ENCODE measurements around the gene GRID1.

GRID1 gene

DNA sequence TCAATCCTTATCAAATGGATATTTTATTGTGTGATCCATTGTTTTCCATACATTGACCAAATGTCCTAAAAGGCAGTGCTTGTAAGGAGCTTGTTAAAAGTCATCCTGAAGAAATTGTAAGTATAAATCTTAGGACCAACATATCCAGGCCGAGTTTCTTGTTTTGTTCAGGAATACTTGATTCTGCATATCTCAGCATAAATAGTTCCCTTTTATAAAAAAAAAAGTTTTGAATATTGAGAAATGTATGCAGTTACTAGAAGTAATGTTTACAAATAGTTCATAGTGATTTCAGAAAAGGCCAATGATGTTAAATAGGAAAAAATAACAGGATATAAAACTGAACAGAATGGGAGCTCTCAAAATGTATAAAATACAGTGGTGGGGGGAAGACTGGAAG lies 6.6 kb downstream of the GRID1 start:
- Mint-ChIP-seq H3K36me3 (no peaks in the 10 kb centered on the region), H3K9me3 (no peaks in the 10 kb centered on the region)
- no peak for ATAC-seq (ENCODE audit: low read depth)

DNA sequence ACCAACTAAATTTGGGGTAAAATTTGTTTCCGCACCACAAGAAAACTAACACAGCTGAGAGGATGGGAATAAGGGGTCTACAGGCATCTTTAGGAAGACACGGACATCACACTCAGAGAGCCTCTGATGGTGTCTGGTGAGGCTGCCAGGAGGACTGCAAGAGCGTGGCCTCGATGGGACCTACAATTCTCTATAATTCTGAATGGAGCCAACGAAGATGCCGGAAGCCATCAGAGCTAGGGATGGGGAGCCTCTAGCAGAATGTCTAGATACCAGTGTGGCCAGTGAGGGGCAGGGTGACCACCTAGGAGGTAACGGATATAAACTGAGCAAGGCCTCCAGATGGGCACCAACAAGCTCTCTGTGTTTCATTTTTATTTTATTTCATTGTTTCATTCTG lies 7.5 kb downstream of the GRID1 start:
- ATAC-seq (ENCODE audit: low read depth): no peak
- H3K4me3 Mint-ChIP-seq: no peak overlapping the region
- peaks cover 30% of the 10 kb centered on the region for H3K4me1 Mint-ChIP-seq
- DNase-seq (ENCODE audit: low spot score in 2 of 2): no peak
- H3K27me3 Mint-ChIP-seq: peaks cover 9% of the 10 kb centered on the region
- H3K27ac Mint-ChIP-seq: no peak overlapping the region
- H3K36me3 Mint-ChIP-seq: no peaks in the 10 kb centered on the region
- no peaks in the 10 kb centered on the region for H3K9me3 Mint-ChIP-seq

More for the DNA sequence above, 6.6 kb downstream of the GRID1 start:
- peaks cover 27% of the 10 kb centered on the region for H3K4me1 Mint-ChIP-seq
- DNase-seq (ENCODE audit: low spot score in 2 of 2): no peak
- no peak overlapping the region for H3K4me3 Mint-ChIP-seq
- peaks cover 9% of the 10 kb centered on the region for H3K27me3 Mint-ChIP-seq
- H3K27ac Mint-ChIP-seq: no peak overlapping the region

DNA sequence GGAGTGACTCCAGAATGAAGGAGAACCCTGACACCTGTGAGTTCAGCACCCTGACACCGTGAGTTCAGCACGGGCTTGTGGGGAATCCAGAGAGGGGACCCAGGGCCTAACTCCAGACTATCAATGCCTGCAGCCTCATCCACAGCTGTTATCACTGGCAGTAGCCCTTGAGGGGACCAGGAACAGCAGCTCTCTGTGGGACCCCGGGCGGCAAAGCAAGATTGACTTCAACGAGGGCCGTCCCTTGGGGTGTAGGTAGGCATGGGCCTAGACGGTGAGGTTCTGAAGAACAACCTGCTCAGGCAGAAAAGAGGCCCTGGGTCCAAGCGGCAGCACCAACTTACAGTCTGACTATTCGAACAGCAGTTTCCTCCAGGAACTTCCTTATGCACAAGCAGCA lies 8.9 kb downstream of the GRID1 start:
- Mint-ChIP-seq H3K4me1 (peaks cover 26% of the 10 kb centered on the region), H3K9me3 (no peaks in the 10 kb centered on the region), H3K4me3 (no peak overlapping the region), H3K27me3 (peaks cover 5% of the 10 kb centered on the region), H3K36me3 (no peaks in the 10 kb centered on the region), H3K27ac (no peak overlapping the region)
- no peak for ATAC-seq (ENCODE audit: low read depth)
- DNase-seq (ENCODE audit: low spot score in 2 of 2): no peak

DNA sequence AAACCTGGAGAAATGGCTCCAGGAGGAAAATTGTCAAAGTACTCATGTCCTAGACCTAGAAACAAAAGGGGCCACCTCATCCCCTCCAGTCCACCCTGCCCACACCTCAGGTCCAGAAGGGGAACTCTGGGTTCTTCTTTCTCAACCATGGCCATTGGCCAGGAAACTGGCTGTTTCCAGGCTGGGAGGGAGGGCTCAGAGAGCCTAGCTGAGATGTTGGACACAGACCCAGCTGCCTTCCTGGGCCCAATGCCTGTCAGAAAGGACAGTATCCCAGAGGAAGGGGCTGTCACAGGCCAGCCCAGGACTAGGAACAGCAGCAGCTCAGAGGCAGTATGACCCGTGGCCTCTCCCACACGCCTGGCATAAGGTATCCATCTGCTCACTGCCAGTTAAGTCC lies 9.6 kb downstream of the GRID1 start:
- ATAC-seq (ENCODE audit: low read depth): no peak
- H3K27ac Mint-ChIP-seq: no peak overlapping the region
- DNase-seq (ENCODE audit: low spot score in 2 of 2): no peak
- H3K9me3 Mint-ChIP-seq: no peaks in the 10 kb centered on the region
- H3K4me3 Mint-ChIP-seq: no peak overlapping the region
- peaks cover 5% of the 10 kb centered on the region for H3K27me3 Mint-ChIP-seq
- no peaks in the 10 kb centered on the region for H3K36me3 Mint-ChIP-seq
- H3K4me1 Mint-ChIP-seq: peaks cover 26% of the 10 kb centered on the region

DNA sequence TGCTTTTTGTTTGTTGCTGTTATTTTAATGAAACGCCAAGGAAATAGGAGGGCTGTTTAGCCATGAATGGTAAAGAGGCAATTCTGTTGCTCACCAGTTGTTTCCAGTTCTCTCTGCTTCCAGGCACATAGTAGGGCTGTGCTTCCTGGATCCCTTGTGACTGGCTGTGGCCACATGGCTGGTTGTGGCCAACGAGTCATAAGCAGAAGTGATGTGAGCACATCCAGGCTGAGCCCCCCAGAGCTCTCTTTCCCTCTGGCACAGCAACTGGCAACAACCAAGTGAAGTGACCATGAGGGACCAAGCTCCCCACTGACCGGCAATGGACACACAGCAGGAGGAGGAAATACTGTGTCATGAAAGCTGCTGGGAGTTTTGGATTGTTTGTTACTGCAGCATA lies 10.3 kb downstream of the GRID1 start:
- DNase-seq (ENCODE audit: low spot score in 2 of 2) (no peak), ATAC-seq (ENCODE audit: low read depth) (no peak)
- Mint-ChIP-seq H3K4me3 (no peak overlapping the region), H3K4me1 (peaks cover 26% of the 10 kb centered on the region), H3K27ac (no peak overlapping the region), H3K27me3 (peaks cover 5% of the 10 kb centered on the region), H3K36me3 (no peaks in the 10 kb centered on the region), H3K9me3 (peaks cover 1% of the 10 kb centered on the region)

GRCh38 chr10:86355571-86356038 lies 11.0 kb downstream of the GRID1 start:
- DNase-seq (ENCODE audit: low spot score in 2 of 2) (no peak), ATAC-seq (ENCODE audit: low read depth) (peak; percentile 50)
- Mint-ChIP-seq H3K4me3 (no peak overlapping the region), H3K27ac (no peak overlapping the region), H3K9me3 (peaks cover 1% of the 10 kb centered on the region), H3K27me3 (peaks cover 5% of the 10 kb centered on the region), H3K4me1 (peaks cover 22% of the 10 kb centered on the region), H3K36me3 (no peaks in the 10 kb centered on the region)

- Mint-ChIP-seq H3K27me3 (peaks cover 5% of the 10 kb centered on the region), H3K4me3 (no peak overlapping the region), H3K27ac (no peak overlapping the region), H3K4me1 (peaks cover 20% of the 10 kb centered on the region), H3K36me3 (no peaks in the 10 kb centered on the region), H3K9me3 (peaks cover 1% of the 10 kb centered on the region)
- ATAC-seq (ENCODE audit: low read depth) (no peak), DNase-seq (ENCODE audit: low spot score in 2 of 2) (no peak)
Measured at GRCh38 chr10:86354761-86355540, 11.6 kb downstream of the GRID1 start.

DNA sequence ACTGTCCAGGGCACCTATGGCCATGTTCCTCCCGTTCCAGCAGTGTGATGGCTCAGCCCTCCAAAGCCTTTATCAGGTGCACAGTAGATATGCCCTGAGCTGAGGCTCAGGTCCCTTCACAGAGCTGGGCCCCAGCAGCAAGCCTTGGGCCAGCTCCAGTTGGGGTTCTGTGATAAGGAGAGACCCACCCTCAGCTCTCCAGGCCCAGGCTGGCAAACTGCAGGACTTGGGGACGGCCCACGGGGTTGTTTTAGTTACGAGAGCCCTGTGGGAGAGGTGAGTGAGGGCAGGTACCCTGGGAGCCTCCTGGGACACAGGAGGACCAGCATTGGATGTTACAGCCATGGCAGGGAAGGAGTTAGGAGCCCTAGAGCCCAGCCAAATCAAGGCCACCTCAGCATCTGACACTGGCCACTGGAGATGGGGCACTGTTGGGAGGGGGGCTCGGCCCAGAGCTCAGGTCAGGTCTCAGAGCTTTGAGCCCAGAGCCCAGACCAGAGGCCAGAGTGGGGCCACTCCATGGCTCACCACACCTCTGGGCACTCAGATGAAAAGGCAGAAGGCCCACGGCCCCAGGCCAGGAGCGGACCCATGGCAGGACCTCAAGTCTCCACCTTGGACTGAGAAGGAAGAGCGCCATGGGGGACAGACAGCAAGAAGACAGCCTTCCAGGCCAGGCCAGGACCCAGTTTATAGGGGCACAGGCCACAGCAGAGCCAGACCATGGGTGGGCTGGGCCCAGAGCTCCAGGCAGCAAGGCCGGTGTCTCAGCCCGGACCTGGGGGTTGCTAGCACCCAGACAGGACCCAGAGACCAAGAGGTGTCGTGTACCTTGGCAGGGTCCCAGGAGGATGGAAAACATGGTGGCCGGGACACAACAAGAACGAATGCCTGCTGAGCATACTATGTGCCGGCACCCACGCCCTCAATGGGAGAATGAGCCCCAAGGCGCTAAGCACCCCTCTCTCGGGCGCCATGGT lies 12.8 kb downstream of the GRID1 start:
- DNase-seq (ENCODE audit: low spot score in 2 of 2): no peak
- Mint-ChIP-seq H3K27me3 (peaks cover 6% of the 10 kb centered on the region), H3K36me3 (no peaks in the 10 kb centered on the region), H3K9me3 (peaks cover 1% of the 10 kb centered on the region), H3K4me3 (no peak overlapping the region), H3K27ac (no peak overlapping the region), H3K4me1 (peaks cover 20% of the 10 kb centered on the region)
- ATAC-seq (ENCODE audit: low read depth): no peak

DNA sequence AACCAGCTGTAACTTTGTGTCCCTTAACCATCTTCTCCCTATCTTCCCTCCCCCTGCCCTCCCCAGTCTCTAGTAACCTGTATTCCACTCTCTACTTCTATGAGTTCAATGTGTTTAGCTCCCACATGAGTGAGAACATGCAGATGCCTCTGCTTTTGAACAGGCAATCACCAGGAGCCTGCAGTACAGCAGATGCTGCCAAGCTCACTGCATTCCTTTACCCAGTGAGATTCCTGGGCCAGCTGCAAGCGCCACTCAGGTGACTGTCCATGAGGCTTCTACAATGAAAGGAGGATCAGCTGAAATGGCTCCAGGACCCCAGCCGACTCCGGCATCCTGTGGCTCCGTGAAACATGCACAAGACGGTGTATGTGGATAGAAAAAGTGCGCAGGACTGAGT lies 15.7 kb downstream of the GRID1 start:
- peaks cover 15% of the 10 kb centered on the region for H3K4me1 Mint-ChIP-seq
- H3K27me3 Mint-ChIP-seq: peaks cover 1% of the 10 kb centered on the region
- DNase-seq (ENCODE audit: low spot score in 2 of 2): no peak
- ATAC-seq (ENCODE audit: low read depth): no peak
- H3K4me3 Mint-ChIP-seq: no peak overlapping the region
- no peak overlapping the region for H3K27ac Mint-ChIP-seq
- peaks cover 1% of the 10 kb centered on the region for H3K9me3 Mint-ChIP-seq
- H3K36me3 Mint-ChIP-seq: no peaks in the 10 kb centered on the region

DNA sequence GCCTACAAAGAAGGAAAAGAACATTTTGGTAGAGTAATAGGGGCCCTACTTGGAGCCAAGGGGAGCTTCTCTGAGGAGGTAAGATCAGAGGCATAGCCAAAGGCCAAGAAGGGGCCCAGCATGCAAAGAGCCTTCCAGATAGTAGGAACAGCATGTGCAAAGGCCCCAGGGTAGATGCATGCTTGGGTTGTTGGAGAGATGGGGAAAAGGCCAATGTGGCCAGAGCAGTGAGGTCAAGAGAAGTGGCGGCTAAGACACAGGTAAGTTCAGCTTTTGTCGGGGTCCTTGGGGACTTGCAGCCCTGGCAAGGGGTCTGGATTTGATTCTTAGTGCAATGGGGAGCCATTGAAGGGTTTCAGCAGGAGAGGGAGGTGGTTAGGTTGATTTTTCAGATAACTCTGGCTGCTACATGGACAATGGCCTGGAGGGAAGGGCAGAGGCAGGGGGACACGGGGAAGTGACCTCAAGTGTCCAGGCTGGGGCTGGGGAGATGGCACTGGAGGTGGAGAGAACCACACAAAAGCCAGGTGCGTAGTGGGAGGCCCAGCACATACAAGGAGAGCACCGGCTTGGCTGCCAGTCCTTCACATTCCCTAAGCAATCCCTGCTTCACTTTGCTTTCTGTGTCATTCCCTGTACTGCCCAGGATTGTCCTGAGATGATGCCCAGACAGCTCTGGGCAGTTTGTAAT lies 16.5 kb downstream of the GRID1 start:
- ATAC-seq (ENCODE audit: low read depth) (no peak), DNase-seq (ENCODE audit: low spot score in 2 of 2) (no peak)
- Mint-ChIP-seq H3K27ac (no peak overlapping the region), H3K4me3 (no peak overlapping the region), H3K36me3 (no peaks in the 10 kb centered on the region), H3K4me1 (peaks cover 7% of the 10 kb centered on the region), H3K27me3 (peaks cover 1% of the 10 kb centered on the region), H3K9me3 (peaks cover 1% of the 10 kb centered on the region)

- Mint-ChIP-seq H3K4me3 (no peak overlapping the region), H3K27ac (no peak overlapping the region), H3K4me1 (peaks cover 1% of the 10 kb centered on the region), H3K27me3 (peaks cover 1% of the 10 kb centered on the region), H3K36me3 (no peaks in the 10 kb centered on the region), H3K9me3 (peaks cover 1% of the 10 kb centered on the region)
- DNase-seq (ENCODE audit: low spot score in 2 of 2) (no peak), ATAC-seq (ENCODE audit: low read depth) (peak; percentile 32)
Measured at GRCh38 chr10:86349474-86349873, 17.1 kb downstream of the GRID1 start.

DNA sequence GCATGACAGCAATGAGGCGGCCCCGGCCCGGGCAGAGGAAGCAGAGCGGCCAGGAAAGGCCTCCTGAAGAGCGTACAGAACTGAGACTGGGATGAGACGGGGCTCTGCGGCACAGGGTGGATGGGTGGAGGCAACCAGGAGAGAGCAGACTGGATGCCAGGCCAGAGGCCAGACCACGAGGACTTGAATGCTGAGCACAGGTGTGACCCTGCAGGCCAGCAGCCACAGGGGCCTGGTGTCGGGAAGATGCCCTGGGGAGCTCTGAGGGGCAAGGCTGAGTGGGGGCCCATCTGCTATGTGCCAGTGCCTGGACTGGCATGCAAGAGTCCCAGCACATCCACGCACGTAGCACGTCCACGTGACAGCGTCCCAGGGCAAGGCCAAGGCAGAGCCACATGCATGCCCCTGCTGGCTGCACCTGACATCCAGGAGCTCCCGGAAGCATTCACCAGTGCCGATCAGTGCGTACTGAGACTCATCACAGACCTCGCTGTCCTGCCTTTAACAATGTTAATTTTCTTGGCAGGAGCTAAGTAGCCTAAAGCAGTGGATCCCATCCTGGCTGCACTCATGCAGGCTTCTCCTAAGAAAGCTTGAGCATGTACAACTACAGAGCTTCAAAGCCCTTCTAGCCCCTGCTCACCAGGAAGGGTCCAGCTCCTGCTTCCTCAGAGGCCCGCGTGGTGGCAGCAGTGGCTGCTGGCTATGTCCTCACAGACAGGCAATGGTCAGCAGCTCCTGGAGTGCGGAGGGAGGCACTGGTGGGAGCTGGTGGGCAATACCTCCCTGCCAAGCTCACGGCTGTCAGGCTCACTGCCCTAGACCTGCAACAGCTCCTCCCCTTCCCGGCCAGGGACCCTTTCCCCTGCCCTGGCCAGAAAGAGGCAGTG lies 18.0 kb downstream of the GRID1 start:
- H3K4me1 Mint-ChIP-seq: no peaks in the 10 kb centered on the region
- no peaks in the 10 kb centered on the region for H3K36me3 Mint-ChIP-seq
- H3K9me3 Mint-ChIP-seq: peaks cover 1% of the 10 kb centered on the region
- peaks cover 1% of the 10 kb centered on the region for H3K27me3 Mint-ChIP-seq
- no peak for ATAC-seq (ENCODE audit: low read depth)
- no peak overlapping the region for H3K27ac Mint-ChIP-seq
- H3K4me3 Mint-ChIP-seq: no peak overlapping the region
- no peak for DNase-seq (ENCODE audit: low spot score in 2 of 2)

DNA sequence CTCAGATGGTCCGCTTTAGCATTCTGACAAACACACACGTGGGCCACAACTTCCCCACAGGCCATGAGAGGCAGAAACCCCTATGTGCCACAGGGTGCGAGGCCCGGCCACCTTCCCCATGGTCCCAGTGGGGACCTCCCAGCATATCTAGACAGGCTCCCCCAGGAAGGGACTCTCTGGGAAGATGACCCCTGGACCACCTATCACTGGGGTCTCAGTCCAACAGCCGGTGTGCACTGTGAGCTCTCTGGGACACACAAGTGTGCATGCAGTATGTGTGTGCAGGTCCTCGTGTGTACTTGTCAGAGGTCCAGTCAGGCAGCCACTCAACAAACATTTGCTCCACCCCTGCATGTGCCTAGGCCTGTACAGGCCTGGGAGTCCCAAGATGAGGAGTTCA lies 18.7 kb downstream of the GRID1 start:
- Mint-ChIP-seq H3K4me1 (no peaks in the 10 kb centered on the region), H3K4me3 (no peak overlapping the region), H3K9me3 (peaks cover 1% of the 10 kb centered on the region), H3K36me3 (no peaks in the 10 kb centered on the region), H3K27ac (no peak overlapping the region), H3K27me3 (peaks cover 1% of the 10 kb centered on the region)
- ATAC-seq (ENCODE audit: low read depth) (no peak), DNase-seq (ENCODE audit: low spot score in 2 of 2) (no peak)
